Hepatocyte (in vitro differentiated cells): Measurements from ENCODE around the gene CCT5. TPM values are rescaled to one million over a fixed set of nuclear protein-coding genes. Genes with fewer than 3 reads are reported as not detected.
"Not testable (repeated sequence)": the region's sequence is repeated elsewhere in the genome, so short reads cannot be mapped to it uniquely, and the experiment has no call there.

Source experiments
- DNase-seq: peaks from one replicate; pipeline ENCODE4 v3.0.0-alpha.2; 2016; ENCODE audit warnings: low spot score
- H2AFZ ChIP-seq: fragments of 200-600 bp; sonication (generic); 2 replicates; pipeline ENCODE4 v1.6.0; 2016; ENCODE audit warnings: antibody characterized with exemption, mild to moderate bottlenecking
- H3K27ac ChIP-seq: fragments of 200-600 bp; sonication (generic); 2 replicates; pipeline ENCODE4 v1.5.1; 2016; ENCODE audit warnings: mild to moderate bottlenecking
- H3K27me3 ChIP-seq: fragments of 200-600 bp; sonication (generic); 2 replicates; pipeline ENCODE4 v1.6.1; 2016
- H3K36me3 ChIP-seq: fragments of 200-600 bp; sonication (generic); replicated peaks from 2 replicates; pipeline ENCODE4 v1.5.1; 2016; ENCODE audit warnings: low read depth; ENCODE audit not compliant: insufficient read depth
- H3K4me1 ChIP-seq: fragments of 200-600 bp; sonication (generic); 2 replicates; pipeline ENCODE4 v1.5.1; 2016; ENCODE audit warnings: mild to moderate bottlenecking, moderate library complexity; ENCODE audit not compliant: insufficient read depth
- H3K4me2 ChIP-seq: fragments of 200-600 bp; sonication (generic); 2 replicates; pipeline ENCODE4 v1.6.0; 2016
- H3K4me3 ChIP-seq: fragments of 200-600 bp; sonication (generic); 2 replicates; pipeline ENCODE4 v1.5.1; 2016; ENCODE audit warnings: mild to moderate bottlenecking
- H3K79me2 ChIP-seq: fragments of 200-600 bp; sonication (generic); 2 replicates; pipeline ENCODE4 v1.6.0; 2017; ENCODE audit warnings: mild to moderate bottlenecking
- H3K9me2 ChIP-seq: fragments of 200-600 bp; sonication (generic); replicated peaks from 2 replicates; pipeline ENCODE4 v1.6.0; 2017; ENCODE audit warnings: mild to moderate bottlenecking; ENCODE audit not compliant: insufficient read depth
- H3K9me3 ChIP-seq: fragments of 200-600 bp; sonication (generic); 2 replicates; pipeline ENCODE4 v1.5.1; 2016; ENCODE audit warnings: low read depth, mild to moderate bottlenecking
- H4K20me1 ChIP-seq: fragments of 200-600 bp; sonication (generic); 2 replicates; pipeline ENCODE4 v1.6.0; 2016; ENCODE audit warnings: mild to moderate bottlenecking; ENCODE audit not compliant: insufficient read depth, poor library complexity, severe bottlenecking
- EZH2 ChIP-seq: fragments of 200-600 bp; sonication (generic); IDR thresholded peaks from 2 replicates; pipeline ENCODE4 v1.6.1; 2016; ENCODE audit warnings: antibody characterized with exemption, mild to moderate bottlenecking, borderline replicate concordance
- EZH2phosphoT487 ChIP-seq: fragments of 200-600 bp; sonication (generic); IDR thresholded peaks from one replicate; pipeline ENCODE4 v1.6.1; 2018; ENCODE audit warnings: antibody characterized with exemption, mild to moderate bottlenecking, low read depth, moderate library complexity; ENCODE audit not compliant: unreplicated experiment, severe bottlenecking
- whole genome bisulfite sequencing: methylation state at CpG from one replicate; pipeline ENCODE4 v1.1.6; 2016; ENCODE audit warnings: low lambda C conversion rate; ENCODE audit errors: missing lambda C conversion rate; 5-methylcytosine and 5-hydroxymethylcytosine counted together
- polyA plus RNA-seq: library from polyadenylated mRNA; unstranded; fragments of >200 nt; fragmentation: Nextera tagmentation; extraction: Ambion mirVana; gene quantifications from 2 replicates; pipeline ENCODE4 v1.2.1, GENCODE V29; 2016
- total RNA-seq: library from RNA; depleted of rRNA; stranded (reverse); fragments of >200 nt; gene quantifications from 2 replicates; pipeline ENCODE4 v1.2.3, GENCODE V29; 2014
- TF ChIP-seq, protein P1 (sequence below): fragments of 200-600 bp; sonication (generic); IDR thresholded peaks from 2 replicates; pipeline ENCODE4 v1.5.1; 2016; ENCODE audit warnings: antibody characterized with exemption, mild to moderate bottlenecking; ENCODE audit not compliant: poor library complexity

The CCT5 gene
- total and polyA plus RNA-seq, 2 experiments from 2014 or later: 203 to 282 TPM

- TF ChIP-seq EZH2phosphoT487: no peak
- TF ChIP-seq, protein P1, sequence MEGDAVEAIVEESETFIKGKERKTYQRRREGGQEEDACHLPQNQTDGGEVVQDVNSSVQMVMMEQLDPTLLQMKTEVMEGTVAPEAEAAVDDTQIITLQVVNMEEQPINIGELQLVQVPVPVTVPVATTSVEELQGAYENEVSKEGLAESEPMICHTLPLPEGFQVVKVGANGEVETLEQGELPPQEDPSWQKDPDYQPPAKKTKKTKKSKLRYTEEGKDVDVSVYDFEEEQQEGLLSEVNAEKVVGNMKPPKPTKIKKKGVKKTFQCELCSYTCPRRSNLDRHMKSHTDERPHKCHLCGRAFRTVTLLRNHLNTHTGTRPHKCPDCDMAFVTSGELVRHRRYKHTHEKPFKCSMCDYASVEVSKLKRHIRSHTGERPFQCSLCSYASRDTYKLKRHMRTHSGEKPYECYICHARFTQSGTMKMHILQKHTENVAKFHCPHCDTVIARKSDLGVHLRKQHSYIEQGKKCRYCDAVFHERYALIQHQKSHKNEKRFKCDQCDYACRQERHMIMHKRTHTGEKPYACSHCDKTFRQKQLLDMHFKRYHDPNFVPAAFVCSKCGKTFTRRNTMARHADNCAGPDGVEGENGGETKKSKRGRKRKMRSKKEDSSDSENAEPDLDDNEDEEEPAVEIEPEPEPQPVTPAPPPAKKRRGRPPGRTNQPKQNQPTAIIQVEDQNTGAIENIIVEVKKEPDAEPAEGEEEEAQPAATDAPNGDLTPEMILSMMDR: peak; percentile 96
- Histone ChIP-seq H3K4me3 (no peak overlapping the region), H2AFZ (peak overlapping the region; percentile 26), H3K9me3 (no peaks in the 10 kb centered on the region), H4K20me1 (no peaks in the 10 kb centered on the region), H3K79me2 (no peaks in the 10 kb centered on the region), H3K27ac (no peak overlapping the region), H3K27me3 (no peaks in the 10 kb centered on the region), H3K4me2 (no peak overlapping the region), H3K9me2 (no peaks in the 10 kb centered on the region), H3K4me1 (no peaks in the 10 kb centered on the region), H3K36me3 (no peaks in the 10 kb centered on the region)
- 26% methylated on average over 17 of the region's 17 CpGs for WGBS
- peak; percentile 91 for DNase-seq
These were observed 34.0 kb downstream of the CCT5 start for GRCh38 chr5:10283927-10284635.

GRCh38 chr5:10285362-10285761 is 35.3 kb downstream of the CCT5 start:
- H2AFZ ChIP-seq, H4K20me1 ChIP-seq, DNase-seq, H3K4me3 ChIP-seq, H3K27ac ChIP-seq, H3K9me2 ChIP-seq, H3K27me3 ChIP-seq, H3K79me2 ChIP-seq, H3K9me3 ChIP-seq, H3K4me1 ChIP-seq, H3K36me3 ChIP-seq, H3K4me2 ChIP-seq: not testable (repeated sequence)
- WGBS: 87% methylated on average over 8 of the region's 8 CpGs

DNA sequence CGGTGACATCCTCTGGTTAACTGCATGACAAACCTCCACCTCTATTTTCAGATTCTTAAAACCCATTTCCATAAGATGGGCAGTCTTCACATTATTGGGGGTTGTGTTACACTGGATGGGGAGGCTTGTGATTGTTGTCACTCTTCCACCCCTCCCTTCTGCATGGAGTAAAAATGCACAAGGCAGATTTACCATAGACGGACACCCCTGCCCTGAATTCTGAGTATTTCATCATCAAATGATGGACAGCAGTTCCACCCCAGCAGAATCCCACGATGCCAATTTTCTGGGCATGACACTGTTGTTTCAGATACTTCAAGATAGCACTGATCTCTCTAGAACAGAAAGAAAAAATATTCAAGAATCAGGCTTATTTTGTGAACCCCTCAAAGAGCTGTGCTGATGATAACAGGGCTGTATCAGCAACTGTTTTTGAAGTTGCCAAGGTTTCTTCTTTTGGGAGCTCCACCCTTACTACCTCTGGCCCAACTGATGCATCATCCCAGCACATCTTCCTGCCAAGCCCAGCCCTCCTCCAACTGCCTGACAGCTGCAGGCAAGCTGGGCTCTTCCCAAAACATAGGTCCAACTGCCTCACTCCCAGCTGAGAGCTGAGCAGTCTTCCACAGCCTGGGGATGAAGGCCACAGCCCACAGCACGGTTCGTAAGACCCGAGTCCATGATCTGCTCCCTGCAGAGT is 36.2 kb downstream of the CCT5 start:
- Histone ChIP-seq H3K79me2 (peaks cover 2% of the 10 kb centered on the region), H3K36me3 (no peaks in the 10 kb centered on the region), H3K9me2 (no peaks in the 10 kb centered on the region), H3K4me2 (no peak overlapping the region), H4K20me1 (no peaks in the 10 kb centered on the region), H3K4me3 (no peak overlapping the region), H3K27ac (no peak overlapping the region), H3K4me1 (no peaks in the 10 kb centered on the region), H3K27me3 (no peaks in the 10 kb centered on the region), H2AFZ (no peak overlapping the region), H3K9me3 (no peaks in the 10 kb centered on the region)
- no peak for DNase-seq
- TF ChIP-seq, protein P1: no peak
- TF ChIP-seq EZH2: no peak
- TF ChIP-seq EZH2phosphoT487: no peak
- 99% methylated on average over 6 of the region's 6 CpGs for WGBS

DNA sequence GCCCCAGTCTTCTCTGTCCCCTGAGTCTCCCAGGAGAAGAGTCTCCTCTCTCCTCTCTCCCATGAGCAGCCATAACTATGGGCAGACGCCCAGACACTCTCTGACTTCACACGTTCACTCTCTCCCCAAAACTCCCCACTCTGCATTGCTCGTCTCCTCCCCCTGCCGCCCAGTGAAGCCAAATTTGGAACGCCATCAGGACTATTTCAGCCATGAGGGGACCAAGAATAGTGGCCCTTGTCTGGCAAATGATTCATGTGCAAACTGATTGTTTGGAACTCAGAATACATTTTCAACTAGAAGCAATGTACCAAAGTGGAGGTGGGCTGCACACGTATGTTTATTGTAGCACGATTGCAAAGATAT is 36.8 kb downstream of the CCT5 start:
- H4K20me1 ChIP-seq: no peaks in the 10 kb centered on the region
- H3K27ac ChIP-seq: no peak overlapping the region

More for the DNA sequence above, 36.8 kb downstream of the CCT5 start:
- no peaks in the 10 kb centered on the region for H3K9me3 ChIP-seq
- H2AFZ ChIP-seq: no peak overlapping the region
- 86% methylated on average over 7 of the region's 7 CpGs for WGBS
- no peaks in the 10 kb centered on the region for H3K27me3 ChIP-seq
- TF ChIP-seq, protein P1: no peak
- TF ChIP-seq EZH2: no peak
- no peak for TF ChIP-seq EZH2phosphoT487
- H3K4me1 ChIP-seq: no peaks in the 10 kb centered on the region
- H3K4me2 ChIP-seq: no peak overlapping the region
- no peaks in the 10 kb centered on the region for H3K9me2 ChIP-seq
- H3K4me3 ChIP-seq: no peak overlapping the region
- H3K36me3 ChIP-seq: no peaks in the 10 kb centered on the region
- no peak for DNase-seq
- peaks cover 4% of the 10 kb centered on the region for H3K79me2 ChIP-seq
